K562 (cell line): ENCODE data around the gene IRX6. TPM values are rescaled to one million over a fixed set of nuclear protein-coding genes. Genes with fewer than 3 reads are reported as not detected.

Source experiments
- HNRNPUL1 ChIP-seq: fragments of 200-400 bp; formaldehyde crosslinking; IDR thresholded peaks from 2 replicates; pipeline ENCODE4 v1.6.1; 2017; ENCODE audit warnings: low read length
- SAFB2 ChIP-seq: fragments of 200-400 bp; formaldehyde crosslinking; IDR thresholded peaks from 2 replicates; pipeline ENCODE4 v1.6.1; 2018; ENCODE audit warnings: borderline replicate concordance, low read length, low read depth, moderate library complexity; ENCODE audit not compliant: severe bottlenecking
- SRSF3 ChIP-seq: fragments of 200-400 bp; formaldehyde crosslinking; IDR thresholded peaks from 2 replicates; pipeline ENCODE4 v1.6.1; 2016; ENCODE audit warnings: mild to moderate bottlenecking, low read length, moderate library complexity; ENCODE audit not compliant: insufficient read depth
- THRAP3 ChIP-seq: fragments of 450-650 bp; IDR thresholded peaks from 2 replicates; pipeline ENCODE4 v1.6.1; 2016; ENCODE audit warnings: mild to moderate bottlenecking, inconsistent platforms, borderline replicate concordance
- YY1 ChIP-seq, 3 experiments: IDR thresholded peaks; 2 replicates each; pipeline ENCODE4 v1.6.1; 2011; ENCODE audit warnings: low read length in 2 of 3, mild to moderate bottlenecking in 2 of 3, moderate library complexity in 2 of 3, borderline replicate concordance in 1 of 3, control low read depth in 1 of 3, low read depth in 1 of 3; ENCODE audit not compliant: insufficient read depth in 3 of 3, insufficient replicate concordance in 2 of 3, control insufficient read depth in 1 of 3, insufficient read length in 1 of 3; ENCODE audit errors: extremely low read depth in 1 of 3
- ZBTB49 ChIP-seq: sonication (generic); formaldehyde crosslinking; IDR thresholded peaks from 2 replicates; pipeline ENCODE4 v1.8.0; 2022; ENCODE audit warnings: missing genetic modification reagents, mild to moderate bottlenecking, borderline replicate concordance
- ZNF384 ChIP-seq: IDR thresholded peaks from 2 replicates; pipeline ENCODE4 v1.6.1; 2012; ENCODE audit warnings: low read depth, low read length, improper control_type of control experiment
- ZNF561 ChIP-seq: fragments of 450-650 bp; formaldehyde crosslinking; conservative IDR thresholded peaks from 2 replicates; pipeline ENCODE4 v1.4.0; 2020; ENCODE audit warnings: mild to moderate bottlenecking, moderate library complexity
- ZSCAN32 ChIP-seq: fragments of 450-650 bp; formaldehyde crosslinking; IDR thresholded peaks from 2 replicates; pipeline ENCODE4 v1.4.0; 2020; ENCODE audit warnings: mild to moderate bottlenecking, moderate library complexity
- polyA plus RNA-seq, 8 experiments: library from polyadenylated mRNA; depleted of rRNA in 4 of 8; stranded (reverse) in 5 of 8; unstranded in 3 of 8; fragments of >200 nt; fragmentation: Nextera tagmentation in 2 of 8; fragmentation: Illumina TruSeq in 1 of 8; extraction: Ambion mirVana in 2 of 8; extraction: Trizol in 1 of 8; gene quantifications; 2 replicates each; pipeline versions ENCODE4 v1.2.1 to v1.2.3, GENCODE V29; 2011 to 2014; ENCODE audit warnings: inconsistent platforms in 1 of 8, missing spikeins in 1 of 8
- total RNA-seq, 7 experiments: library from RNA; depleted of rRNA in 6 of 7; stranded (reverse); fragments of >200 nt in 6 of 7; fragmentation: Illumina TruSeq in 2 of 7; extraction: Trizol in 2 of 7; gene quantifications; 2 replicates each; pipeline versions ENCODE4 v1.2.1 to v1.2.3, GENCODE V29; 2011 to 2021; ENCODE audit warnings: low replicate concordance in 1 of 7
- TF ChIP-seq, protein P1 (sequence below): sonication (generic); formaldehyde crosslinking; IDR thresholded peaks from 2 replicates; pipeline ENCODE4 v1.8.1; 2023; ENCODE audit warnings: missing genetic modification reagents, mild to moderate bottlenecking, borderline replicate concordance

The IRX6 gene
- total and polyA plus RNA-seq, 9 of the 15 experiments (the other 6 are each of a cell fraction or from before 2014, with no cell fraction given) = 0.07 to 0.29 (median 0.14) TPM; not detected in 4

DNA sequence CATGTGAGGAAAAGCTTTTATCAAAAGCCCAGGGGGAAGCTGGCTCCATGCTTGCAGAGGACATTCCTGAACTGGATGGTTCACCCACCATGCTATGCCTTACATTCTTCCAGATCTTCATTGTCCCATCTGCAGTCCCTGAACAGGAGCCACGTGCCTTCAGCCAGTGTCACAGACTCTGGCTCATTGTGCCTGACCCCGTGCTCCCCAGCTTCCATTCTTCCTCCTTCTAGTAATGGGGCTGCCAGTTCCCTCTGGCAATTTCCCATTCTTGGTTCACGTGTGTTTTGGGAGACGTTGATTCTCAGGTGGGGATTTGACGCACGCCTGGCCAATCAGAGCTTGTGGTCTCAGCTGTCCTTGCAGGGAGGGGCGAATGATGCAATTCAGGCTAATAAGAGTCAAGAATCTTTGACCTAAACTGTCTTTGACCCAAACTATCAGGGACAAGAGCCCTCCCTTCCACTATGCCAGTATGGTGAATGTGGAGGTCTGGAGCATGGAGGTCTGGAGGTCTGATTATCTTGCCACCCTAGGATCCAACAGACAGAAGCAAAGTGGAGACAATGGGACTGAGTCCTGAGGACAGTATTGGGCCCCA lies 52.7 kb downstream of the IRX6 start (continued):
- TF ChIP-seq, protein P1, sequence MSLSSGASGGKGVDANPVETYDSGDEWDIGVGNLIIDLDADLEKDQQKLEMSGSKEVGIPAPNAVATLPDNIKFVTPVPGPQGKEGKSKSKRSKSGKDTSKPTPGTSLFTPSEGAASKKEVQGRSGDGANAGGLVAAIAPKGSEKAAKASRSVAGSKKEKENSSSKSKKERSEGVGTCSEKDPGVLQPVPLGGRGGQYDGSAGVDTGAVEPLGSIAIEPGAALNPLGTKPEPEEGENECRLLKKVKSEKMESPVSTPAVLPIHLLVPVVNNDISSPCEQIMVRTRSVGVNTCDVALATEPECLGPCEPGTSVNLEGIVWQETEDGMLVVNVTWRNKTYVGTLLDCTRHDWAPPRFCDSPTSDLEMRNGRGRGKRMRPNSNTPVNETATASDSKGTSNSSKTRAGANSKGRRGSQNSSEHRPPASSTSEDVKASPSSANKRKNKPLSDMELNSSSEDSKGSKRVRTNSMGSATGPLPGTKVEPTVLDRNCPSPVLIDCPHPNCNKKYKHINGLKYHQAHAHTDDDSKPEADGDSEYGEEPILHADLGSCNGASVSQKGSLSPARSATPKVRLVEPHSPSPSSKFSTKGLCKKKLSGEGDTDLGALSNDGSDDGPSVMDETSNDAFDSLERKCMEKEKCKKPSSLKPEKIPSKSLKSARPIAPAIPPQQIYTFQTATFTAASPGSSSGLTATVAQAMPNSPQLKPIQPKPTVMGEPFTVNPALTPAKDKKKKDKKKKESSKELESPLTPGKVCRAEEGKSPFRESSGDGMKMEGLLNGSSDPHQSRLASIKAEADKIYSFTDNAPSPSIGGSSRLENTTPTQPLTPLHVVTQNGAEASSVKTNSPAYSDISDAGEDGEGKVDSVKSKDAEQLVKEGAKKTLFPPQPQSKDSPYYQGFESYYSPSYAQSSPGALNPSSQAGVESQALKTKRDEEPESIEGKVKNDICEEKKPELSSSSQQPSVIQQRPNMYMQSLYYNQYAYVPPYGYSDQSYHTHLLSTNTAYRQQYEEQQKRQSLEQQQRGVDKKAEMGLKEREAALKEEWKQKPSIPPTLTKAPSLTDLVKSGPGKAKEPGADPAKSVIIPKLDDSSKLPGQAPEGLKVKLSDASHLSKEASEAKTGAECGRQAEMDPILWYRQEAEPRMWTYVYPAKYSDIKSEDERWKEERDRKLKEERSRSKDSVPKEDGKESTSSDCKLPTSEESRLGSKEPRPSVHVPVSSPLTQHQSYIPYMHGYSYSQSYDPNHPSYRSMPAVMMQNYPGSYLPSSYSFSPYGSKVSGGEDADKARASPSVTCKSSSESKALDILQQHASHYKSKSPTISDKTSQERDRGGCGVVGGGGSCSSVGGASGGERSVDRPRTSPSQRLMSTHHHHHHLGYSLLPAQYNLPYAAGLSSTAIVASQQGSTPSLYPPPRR (CRISPR knock-in tag) = no peak
- no peak for TF ChIP-seq ZBTB49
- TF ChIP-seq SRSF3 = no peak
- TF ChIP-seq YY1 (IDR thresholded peaks at IDR 0.05; ENCODE audit: borderline replicate concordance in 1 of 3, control insufficient read depth in 1 of 3, extremely low read depth in 1 of 3, insufficient read depth in 3 of 3, insufficient read length in 1 of 3, insufficient replicate concordance in 2 of 3, low read depth in 1 of 3, low read length in 2 of 3) = no peak
- no peak for TF ChIP-seq THRAP3
- no peak for TF ChIP-seq HNRNPUL1
- no peak for TF ChIP-seq ZNF561 (CRISPR knock-in tag)
- TF ChIP-seq ZSCAN32 (CRISPR knock-in tag) = no peak
- TF ChIP-seq SAFB2 = no peak
- TF ChIP-seq ZNF384 = no peak
